GM12878 (cell line): ENCODE results near the gene AKAP9. TPM values are rescaled to one million over a fixed set of nuclear protein-coding genes. Genes with fewer than 3 reads are reported as not detected.

ENCODE experiments used
- ATAC-seq: fragments of 200-7000 bp; cut with Tn5 transposase; 3 replicates; pipeline ENCODE4 v1.9.1; 2020; ENCODE audit warnings: mild to moderate bottlenecking, moderate library complexity
- BruUV-seq: library from RNA; stranded (reverse); fragments of 400-500 nt; replicated peaks from 2 replicates; lab custom pipeline; 2021; lab: Mats Ljungman, UMichigan
- CTCF ChIA-PET: fragments of 300-600 bp; sonication (Branson Sonifier 250); formaldehyde crosslinking; extraction: SDS; loops from one replicate; lab custom pipeline; 2021; ENCODE audit warnings: inconsistent platforms; lab: Yijun Ruan, JAX
- POLR2A ChIA-PET: fragments of 350-600 bp; formaldehyde crosslinking; extraction: SDS; loops from one replicate; lab custom pipeline; 2021; ENCODE audit warnings: inconsistent platforms; lab: Charles Lee
- RAD21 ChIA-PET: fragments of 300-600 bp; sonication (Branson Sonifier 250); formaldehyde crosslinking; loops from one replicate; lab custom pipeline; 2023; ENCODE audit warnings: antibody characterized with exemption; ENCODE audit not compliant: unreplicated experiment; lab: Charles Lee
- SMC1A ChIA-PET: fragments of 300-600 bp; sonication (Branson Sonifier 250); formaldehyde crosslinking; loops from one replicate; lab custom pipeline; 2023; ENCODE audit not compliant: unreplicated experiment, uncharacterized antibody; lab: Charles Lee
- DNase-seq: peaks from one replicate; pipeline ENCODE4 v3.0.0-alpha.2; 2011; ENCODE audit warnings: low read depth, low spot score
- FAIRE-seq: peaks from 3 replicates; lab custom pipeline; 2011; peaks lifted over from hg19 to GRCh38; lab: Jason Lieb, UNC
- H2AFZ ChIP-seq: 2 replicates; pipeline ENCODE4 v1.6.0; 2011; ENCODE audit warnings: low read depth, low read length, control low read depth; ENCODE audit not compliant: control insufficient read depth
- H3K27ac ChIP-seq: 2 replicates; pipeline ENCODE4 v1.5.1; 2011; ENCODE audit warnings: control low read depth; ENCODE audit not compliant: control insufficient read depth, insufficient read depth
- H3K27me3 ChIP-seq, 2 experiments: replicated peaks in 1 of 2; 2 replicates each; pipeline versions ENCODE4 v1.6.0 to v1.6.1; 2011; ENCODE audit warnings: low read length in 1 of 2; ENCODE audit not compliant: control insufficient read depth in 2 of 2, insufficient read depth in 2 of 2
- H3K36me3 ChIP-seq, 2 experiments: 2 replicates each; pipeline ENCODE4 v1.5.1; 2011; ENCODE audit warnings: low read length in 1 of 2; ENCODE audit not compliant: control insufficient read depth in 2 of 2, insufficient read depth in 2 of 2
- H3K4me1 ChIP-seq: 2 replicates; pipeline ENCODE4 v1.6.1; 2011; ENCODE audit warnings: mild to moderate bottlenecking, low read length, moderate library complexity, mixed read lengths; ENCODE audit not compliant: control insufficient read depth, insufficient read depth
- H3K4me2 ChIP-seq: 2 replicates; pipeline ENCODE4 v1.6.0; 2011; ENCODE audit warnings: control low read depth; ENCODE audit not compliant: control insufficient read depth, insufficient read depth
- H3K4me3 ChIP-seq: fragments of 200-600 bp; sonication (generic); 2 replicates; pipeline ENCODE4 v1.5.1; 2016
- H3K79me2 ChIP-seq: 2 replicates; pipeline ENCODE4 v1.6.0; 2011; ENCODE audit warnings: low read length; ENCODE audit not compliant: control insufficient read depth, insufficient read depth
- H3K9ac ChIP-seq: 2 replicates; pipeline ENCODE4 v1.8.0; 2011; ENCODE audit warnings: low read length, control low read depth, mixed read lengths; ENCODE audit not compliant: control insufficient read depth, insufficient read depth
- H3K9me3 ChIP-seq: replicated peaks from 3 replicates; pipeline ENCODE4 v1.5.1; 2011; ENCODE audit warnings: mild to moderate bottlenecking, low read length; ENCODE audit not compliant: control insufficient read depth, insufficient read depth
- H4K20me1 ChIP-seq: 2 replicates; pipeline ENCODE4 v1.6.0; 2011; ENCODE audit not compliant: control insufficient read depth, insufficient read depth
- ATF7 ChIP-seq: fragments of 450-650 bp; IDR thresholded peaks from 2 replicates; pipeline ENCODE4 v1.6.1; 2016; ENCODE audit warnings: low read depth, mild to moderate bottlenecking
- CHD4 ChIP-seq: fragments of 200-600 bp; sonication (generic); IDR thresholded peaks from 2 replicates; pipeline ENCODE4 v1.6.1; 2016; ENCODE audit warnings: mild to moderate bottlenecking
- CTCF ChIP-seq, 3 experiments: IDR thresholded peaks in 2 of 3; conservative IDR thresholded peaks in 1 of 3; 2 replicates each; pipeline ENCODE4 v1.5.1; 2011; ENCODE audit warnings: low read depth in 3 of 3, low read length in 3 of 3, mild to moderate bottlenecking in 3 of 3, control low read depth in 2 of 3, moderate library complexity in 2 of 3, inconsistent platforms in 1 of 3, mixed read lengths in 1 of 3; ENCODE audit not compliant: control insufficient read depth in 2 of 3, insufficient read depth in 1 of 3; ENCODE audit errors: extremely low read depth in 1 of 3
- EGR1 ChIP-seq, 2 experiments: IDR thresholded peaks; 1 replicate in 1 of 2; 2 replicates in 1 of 2; pipeline ENCODE4 v1.6.1; 2011 to 2012; ENCODE audit warnings: low read depth in 2 of 2, low read length in 2 of 2, borderline replicate concordance in 1 of 2, mild to moderate bottlenecking in 1 of 2, moderate library complexity in 1 of 2
- ETV6 ChIP-seq, 2 experiments: fragments of 450-650 bp in 1 of 2; IDR thresholded peaks in 1 of 2; conservative IDR thresholded peaks in 1 of 2; 2 replicates each; pipeline ENCODE4 v1.6.1; 2014; ENCODE audit warnings: antibody characterized with exemption in 1 of 2, borderline replicate concordance in 1 of 2, low read depth in 1 of 2, mild to moderate bottlenecking in 1 of 2, moderate library complexity in 1 of 2
- HCFC1 ChIP-seq: fragments of 150-350 bp; IDR thresholded peaks from 2 replicates; pipeline ENCODE4 v1.6.1; 2014; ENCODE audit warnings: low read length
- MEF2B ChIP-seq: fragments of 450-650 bp; IDR thresholded peaks from 2 replicates; pipeline ENCODE4 v1.6.1; 2018; ENCODE audit warnings: mild to moderate bottlenecking, moderate library complexity; ENCODE audit not compliant: partially characterized antibody, poor library complexity, severe bottlenecking
- MTA2 ChIP-seq: fragments of 450-650 bp; IDR thresholded peaks from 2 replicates; pipeline ENCODE4 v1.6.1; 2016; ENCODE audit warnings: low read depth, mild to moderate bottlenecking, moderate library complexity
- POU2F2 ChIP-seq: IDR thresholded peaks from 3 replicates; pipeline ENCODE4 v1.6.1; 2011; ENCODE audit warnings: low read depth, mild to moderate bottlenecking, low read length, borderline replicate concordance
- RCOR1 ChIP-seq: conservative IDR thresholded peaks from 2 replicates; pipeline ENCODE4 v1.6.1; 2012; ENCODE audit warnings: low read depth, low read length, improper control_type of control experiment
- SMC3 ChIP-seq: IDR thresholded peaks from 2 replicates; pipeline ENCODE4 v1.6.1; 2011; ENCODE audit warnings: low read length, improper control_type of control experiment, borderline replicate concordance
- SPI1 ChIP-seq: IDR thresholded peaks from 2 replicates; pipeline ENCODE4 v1.6.1; 2011; ENCODE audit warnings: low read depth, mild to moderate bottlenecking, low read length, moderate library complexity, borderline replicate concordance; ENCODE audit not compliant: insufficient read depth
- USF1 ChIP-seq: IDR thresholded peaks from 2 replicates; pipeline ENCODE4 v1.6.1; 2011; ENCODE audit warnings: borderline replicate concordance, low read depth, mild to moderate bottlenecking, moderate library complexity, mixed read lengths, low read length; ENCODE audit not compliant: insufficient read depth; ENCODE audit errors: extremely low read length
- USF2 ChIP-seq: IDR thresholded peaks from 2 replicates; pipeline ENCODE4 v1.6.1; 2011; ENCODE audit warnings: low read depth, low read length, improper control_type of control experiment, borderline replicate concordance
- ZBTB40 ChIP-seq: fragments of 450-650 bp; IDR thresholded peaks from 2 replicates; pipeline ENCODE4 v1.6.1; 2016; ENCODE audit warnings: mild to moderate bottlenecking, moderate library complexity, borderline replicate concordance
- ZNF217 ChIP-seq: fragments of 450-650 bp; IDR thresholded peaks from 2 replicates; pipeline ENCODE4 v1.6.1; 2017; ENCODE audit warnings: antibody characterized with exemption, mild to moderate bottlenecking
- ZNF274 ChIP-seq: IDR thresholded peaks from one replicate; pipeline ENCODE4 v1.8.0; 2011; ENCODE audit not compliant: insufficient read length, insufficient read depth
- WGBS: methylation state at CpG from one replicate; pipeline ENCODE4 v1.1.6; 2016; ENCODE audit warnings: low lambda C conversion rate; ENCODE audit not compliant: insufficient replicate concordance, insufficient coverage; ENCODE audit errors: missing lambda C conversion rate; 5-methylcytosine and 5-hydroxymethylcytosine counted together
- in situ Hi-C: fragments of 300-500 bp; cut with MboI; formaldehyde crosslinking; loops from 9 replicates; pipeline ENCODE4 v1.14.3; 2018; ENCODE audit warnings: mixed read lengths
- intact Hi-C: fragments of 100-400 bp; cut with micrococcal nuclease; formaldehyde crosslinking; loops from one replicate; pipeline ENCODE4 v1.14.2; 2022; ENCODE audit not compliant: unreplicated experiment
- polyA plus RNA-seq, 11 experiments: library from polyadenylated mRNA; depleted of rRNA in 4 of 11; unstranded in 6 of 11; stranded (reverse) in 5 of 11; fragments of >200 nt; fragmentation: Nextera tagmentation in 4 of 11; fragmentation: Illumina TruSeq in 1 of 11; extraction: Ambion mirVana in 4 of 11; extraction: Trizol in 1 of 11; gene quantifications; 1 replicate in 1 of 11; 2 replicates in 10 of 11; pipeline versions ENCODE4 v1.2.1 to v1.2.3, GENCODE V29; 2011 to 2016; ENCODE audit warnings: inconsistent platforms in 2 of 11, missing spikeins in 2 of 11, low read depth in 1 of 11
- total RNA-seq, 4 experiments: library from RNA; depleted of rRNA in 3 of 4; stranded (reverse); fragments of >200 nt in 3 of 4; fragmentation: Illumina TruSeq in 1 of 4; extraction: Trizol in 1 of 4; gene quantifications; 2 replicates each; pipeline versions ENCODE4 v1.2.1 to v1.2.3, GENCODE V29; 2013 to 2021

AKAP9 gene
- total and polyA plus RNA-seq, 10 of the 15 experiments (the other 5 are each of a cell fraction or from before 2014, with no cell fraction given) = 21.1 to 62.8 (median 31.6) TPM

- no TSS peak for BruUV-seq
- POLR2A ChIA-PET = no interaction called here
- intact Hi-C loops = no loop called here
- in situ Hi-C loops = no loop called here
- H3K9ac ChIP-seq = no peak overlapping the region
- SMC1A ChIA-PET = no interaction called here
- no peak overlapping the region for H3K4me2 ChIP-seq
- RAD21 ChIA-PET = no interaction called here
- no peaks in the 10 kb centered on the region for H3K79me2 ChIP-seq
- FAIRE-seq (no peak), DNase-seq (no peak), ATAC-seq (no peak)
- CTCF ChIA-PET = no interaction called here
- H3K36me3 ChIP-seq = peaks cover 0 to 7% of the 10 kb centered on the region in 2 experiments; a peak in 1 of 4 replicates
- no peaks in the 10 kb centered on the region for H3K27me3 ChIP-seq
- H3K27ac ChIP-seq = no peak overlapping the region
- H3K9me3 ChIP-seq = no peaks in the 10 kb centered on the region
- H2AFZ ChIP-seq = no peak overlapping the region
- H4K20me1 ChIP-seq = no peaks in the 10 kb centered on the region
- 57% methylated on average over 3 of the region's 3 CpGs for WGBS
- no peaks in the 10 kb centered on the region for H3K4me1 ChIP-seq
- H3K4me3 ChIP-seq = no peak overlapping the region
- TF ChIP-seq ETV6 (conservative IDR thresholded peaks at IDR 0.05 in 1 of 2, IDR thresholded peaks at IDR 0.05 in 1 of 2; ENCODE audit: borderline replicate concordance in 1 of 2, low read depth in 1 of 2) = no peak
- no peak for TF ChIP-seq HCFC1
- TF ChIP-seq ZNF217 = no peak
- no peak for TF ChIP-seq EGR1 (IDR thresholded peaks at IDR 0.05; ENCODE audit: borderline replicate concordance in 1 of 2, low read depth in 2 of 2, low read length in 2 of 2)
- TF ChIP-seq SPI1 = no peak
- no peak for TF ChIP-seq ATF7
- TF ChIP-seq ZBTB40 = no peak
- no peak for TF ChIP-seq USF2
- no peak for TF ChIP-seq RCOR1
- no peak for TF ChIP-seq CTCF (IDR thresholded peaks at IDR 0.05 in 2 of 3, conservative IDR thresholded peaks at IDR 0.05 in 1 of 3; ENCODE audit: control insufficient read depth in 2 of 3, extremely low read depth in 1 of 3, insufficient read depth in 1 of 3, low read depth in 3 of 3, low read length in 3 of 3)
- no peak for TF ChIP-seq SMC3
- no peak for TF ChIP-seq ZNF274
- no peak for TF ChIP-seq USF1
- TF ChIP-seq MEF2B = no peak
- no peak for TF ChIP-seq POU2F2
- TF ChIP-seq CHD4 = no peak
- no peak for TF ChIP-seq MTA2
These were observed 112.0 kb downstream of the AKAP9 start for GRCh38 chr7:92052684-92053083.
